Prostate gland (tissue), 2 donors: ENCODE data around the gene NEK10. TPM values are rescaled to one million over a fixed set of nuclear protein-coding genes. Genes with fewer than 3 reads are reported as not detected.

Source experiments
- DNase-seq: peaks from one replicate; pipeline ENCODE4 v3.0.0-alpha.2; 2019; ENCODE audit warnings: low spot score
- H3K27ac ChIP-seq, 2 donors: fragments of 200-600 bp; sonication (generic); 2 replicates each; pipeline ENCODE4 v1.5.1; 2017 to 2019
- H3K27me3 ChIP-seq: fragments of 200-600 bp; sonication (generic); replicated peaks from 2 replicates; pipeline ENCODE4 v1.5.1; 2019; ENCODE audit not compliant: insufficient read depth
- H3K36me3 ChIP-seq, 2 donors: fragments of 200-600 bp; sonication (generic); 1 replicate in 1 of 2; 2 replicates in 1 of 2; pipeline versions ENCODE4 v1.5.1 to v1.8.1; 2017 to 2019
- H3K4me1 ChIP-seq: fragments of 200-600 bp; sonication (generic); replicated peaks from 2 replicates; pipeline ENCODE4 v1.5.1; 2019
- H3K4me3 ChIP-seq, 2 donors: fragments of 200-600 bp; sonication (generic); 2 replicates each; pipeline ENCODE4 v1.5.1; 2017 to 2019
- H3K9me3 ChIP-seq: fragments of 200-600 bp; sonication (generic); 2 replicates; pipeline ENCODE4 v1.5.1; 2017
- CTCF ChIP-seq, 4 experiments: fragments of 200-600 bp in 2 of 4; fragments of 450-650 bp in 2 of 4; sonication (generic) in 2 of 4; IDR thresholded peaks; 1 replicate in 3 of 4; 2 replicates in 1 of 4; pipeline ENCODE4 v1.5.1; 2016 to 2019; ENCODE audit warnings: antibody characterized with exemption in 4 of 4, mild to moderate bottlenecking in 2 of 4, moderate library complexity in 2 of 4
- POLR2A ChIP-seq: fragments of 450-650 bp; IDR thresholded peaks from one replicate; pipeline ENCODE4 v1.6.1; 2016; ENCODE audit warnings: antibody characterized with exemption, mild to moderate bottlenecking
- POLR2AphosphoS5 ChIP-seq: sonication (generic); formaldehyde crosslinking; IDR thresholded peaks from one replicate; pipeline ENCODE4 v1.6.1; 2017; ENCODE audit warnings: antibody characterized with exemption
- WGBS: methylation state at CpG from one replicate; pipeline ENCODE4 v1.1.5; 2018; 5-methylcytosine and 5-hydroxymethylcytosine counted together
- intact Hi-C: fragments of 100-400 bp; cut with DNase I; formaldehyde crosslinking; loops from one replicate; pipeline ENCODE4 v1.14.2; 2022
- total RNA-seq, 2 donors: library from RNA; depleted of rRNA; stranded (reverse); fragments of >200 nt; gene quantifications; one replicate each; pipeline ENCODE4 v1.1.0, GENCODE V29; 2016

Gene NEK10
- total RNA-seq, 2 donors from 2014 or later, result 8.9 to 9.1 TPM

GRCh38 chr3:27244374-27244773 lies 124.8 kb downstream of the NEK10 start:
- no peak overlapping the region for H3K27ac ChIP-seq
- TF ChIP-seq POLR2AphosphoS5, result no peak
- TF ChIP-seq CTCF (IDR thresholded peaks at IDR 0.05), result no peak
- TF ChIP-seq POLR2A, result no peak
- DNase-seq, result no peak
- H3K4me1 ChIP-seq, result no peaks in the 10 kb centered on the region
- H3K9me3 ChIP-seq, result no peaks in the 10 kb centered on the region
- no peaks in the 10 kb centered on the region for H3K27me3 ChIP-seq
- intact Hi-C loops, result no loop called here
- 95% methylated on average over 2 of the region's 2 CpGs for WGBS
- no peak overlapping the region for H3K4me3 ChIP-seq
- no peaks in the 10 kb centered on the region for H3K36me3 ChIP-seq

GRCh38 chr3:27239951-27240350 lies 129.2 kb downstream of the NEK10 start:
- H3K4me3 ChIP-seq, result no peak overlapping the region
- no peaks in the 10 kb centered on the region for H3K36me3 ChIP-seq
- intact Hi-C loops, result no loop called here
- no peaks in the 10 kb centered on the region for H3K27me3 ChIP-seq
- H3K9me3 ChIP-seq, result no peaks in the 10 kb centered on the region
- no peaks in the 10 kb centered on the region for H3K4me1 ChIP-seq
- TF ChIP-seq POLR2A (no peak), POLR2AphosphoS5 (no peak), CTCF (IDR thresholded peaks at IDR 0.05) (no peak)
- no peak for DNase-seq
- no peak overlapping the region for H3K27ac ChIP-seq

GRCh38 chr3:27228805-27229204 lies 140.4 kb downstream of the NEK10 start:
- WGBS, result 56% methylated on average over 2 of the region's 2 CpGs

GRCh38 chr3:27224197-27224596 lies 145.0 kb downstream of the NEK10 start:
- TF ChIP-seq POLR2A (no peak), POLR2AphosphoS5 (no peak), CTCF (IDR thresholded peaks at IDR 0.05) (no peak)
- H3K27me3 ChIP-seq, result no peaks in the 10 kb centered on the region
- intact Hi-C loops, result no loop called here
- H3K27ac ChIP-seq, result no peak overlapping the region
- DNase-seq, result no peak
- no peak overlapping the region for H3K4me3 ChIP-seq
- no peaks in the 10 kb centered on the region for H3K4me1 ChIP-seq
- H3K9me3 ChIP-seq, result no peaks in the 10 kb centered on the region
- no peaks in the 10 kb centered on the region for H3K36me3 ChIP-seq
- 89% methylated on average over 3 of the region's 3 CpGs for WGBS

More at GRCh38 chr3:27228805-27229204, 140.4 kb downstream of the NEK10 start:
- no peak overlapping the region for H3K4me3 ChIP-seq
- no peaks in the 10 kb centered on the region for H3K36me3 ChIP-seq
- intact Hi-C loops, result no loop called here
- no peaks in the 10 kb centered on the region for H3K9me3 ChIP-seq
- no peak for DNase-seq
- no peaks in the 10 kb centered on the region for H3K4me1 ChIP-seq
- TF ChIP-seq POLR2AphosphoS5 (no peak), POLR2A (no peak), CTCF (IDR thresholded peaks at IDR 0.05) (no peak)
- H3K27ac ChIP-seq, result no peak overlapping the region
- no peaks in the 10 kb centered on the region for H3K27me3 ChIP-seq

- Histone ChIP-seq H3K27ac (no peak overlapping the region), H3K9me3 (no peaks in the 10 kb centered on the region), H3K36me3 (no peaks in the 10 kb centered on the region), H3K4me1 (no peaks in the 10 kb centered on the region), H3K4me3 (no peak overlapping the region), H3K27me3 (no peaks in the 10 kb centered on the region)
- no peak for DNase-seq
- intact Hi-C loops, result no loop called here
- TF ChIP-seq CTCF (IDR thresholded peaks at IDR 0.05), result no peak
- no peak for TF ChIP-seq POLR2AphosphoS5
- TF ChIP-seq POLR2A, result no peak
- 73% methylated on average over 1 of the region's 1 CpG for WGBS
These were observed 147.8 kb downstream of the NEK10 start for GRCh38 chr3:27221264-27221932.
